HAP-1 (cell line): ENCODE results near the gene ARHGEF10L.

Experiments
- DNase-seq, 2 experiments: peaks; one replicate each; pipeline ENCODE4 v3.0.0-alpha.2; 2016 to 2020; ENCODE audit warnings: low spot score in 2 of 2
- H3K27me3 ChIP-seq: fragments of 250-450 bp; sonication (Bioruptor Pico); 2 replicates; pipeline ENCODE4 v1.5.1; 2020; ENCODE audit warnings: low read depth, mild to moderate bottlenecking, moderate library complexity
- H3K36me3 ChIP-seq: fragments of 250-450 bp; sonication (Bioruptor Pico); replicated peaks from 2 replicates; pipeline ENCODE4 v1.5.1; 2020; ENCODE audit warnings: mild to moderate bottlenecking
- H3K4me1 ChIP-seq: fragments of 250-450 bp; sonication (Bioruptor Pico); 2 replicates; pipeline ENCODE4 v1.5.1; 2020; ENCODE audit warnings: mild to moderate bottlenecking
- H3K4me3 ChIP-seq: fragments of 250-450 bp; sonication (Bioruptor Pico); 2 replicates; pipeline ENCODE4 v1.5.1; 2020; ENCODE audit warnings: mild to moderate bottlenecking, moderate library complexity
- H3K9me3 ChIP-seq: fragments of 250-450 bp; sonication (Bioruptor Pico); 2 replicates; pipeline ENCODE4 v1.5.1; 2020; ENCODE audit warnings: mild to moderate bottlenecking, moderate library complexity
- in situ Hi-C: fragments of 300-500 bp; cut with MboI; formaldehyde crosslinking; loops from 3 replicates; pipeline ENCODE4 v1.14.3; 2020; ENCODE audit warnings: low sequenced_read_pairs, inconsistent platforms, mixed read lengths

ARHGEF10L gene

GRCh38 chr1:17710889-17711576 lies 171.5 kb downstream of the ARHGEF10L start:
- DNase-seq: no peak
- in situ Hi-C loops: no loop called here
- no peaks in the 10 kb centered on the region for H3K4me1 ChIP-seq
- H3K9me3 ChIP-seq: no peaks in the 10 kb centered on the region
- no peak overlapping the region for H3K4me3 ChIP-seq
- no peaks in the 10 kb centered on the region for H3K27me3 ChIP-seq
- H3K36me3 ChIP-seq: no peaks in the 10 kb centered on the region

- no peak for DNase-seq
- H3K9me3 ChIP-seq: no peaks in the 10 kb centered on the region
- no peaks in the 10 kb centered on the region for H3K36me3 ChIP-seq
- in situ Hi-C loops: no loop called here
- no peak overlapping the region for H3K4me3 ChIP-seq
- H3K27me3 ChIP-seq: no peaks in the 10 kb centered on the region
- no peaks in the 10 kb centered on the region for H3K4me1 ChIP-seq
Measured at GRCh38 chr1:17711577-17711910, 172.0 kb downstream of the ARHGEF10L start.

DNA sequence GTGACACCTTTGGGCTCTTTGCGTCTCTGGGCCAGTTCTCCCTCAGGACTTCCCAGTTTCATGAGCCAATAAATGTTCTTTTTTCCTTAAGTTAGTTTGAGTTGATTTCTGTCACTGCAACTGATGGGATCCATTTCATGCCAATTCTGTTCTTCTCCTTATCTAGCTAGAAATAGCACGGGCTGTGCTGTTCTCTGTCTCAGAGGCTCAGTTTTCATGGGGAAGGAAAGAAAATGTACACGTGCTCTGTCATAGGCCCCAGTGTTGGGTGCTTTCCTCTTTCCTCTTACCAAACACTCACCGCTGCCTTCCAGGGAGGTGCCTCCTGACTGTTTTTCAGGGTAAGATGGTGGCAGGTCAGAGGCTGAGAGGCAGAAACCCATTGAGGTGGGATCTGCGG lies 172.4 kb downstream of the ARHGEF10L start:
- Histone ChIP-seq H3K9me3 (no peaks in the 10 kb centered on the region), H3K4me3 (no peak overlapping the region), H3K36me3 (no peaks in the 10 kb centered on the region), H3K27me3 (no peaks in the 10 kb centered on the region), H3K4me1 (no peaks in the 10 kb centered on the region)
- in situ Hi-C loops: no loop called here
- DNase-seq: no peak

DNA sequence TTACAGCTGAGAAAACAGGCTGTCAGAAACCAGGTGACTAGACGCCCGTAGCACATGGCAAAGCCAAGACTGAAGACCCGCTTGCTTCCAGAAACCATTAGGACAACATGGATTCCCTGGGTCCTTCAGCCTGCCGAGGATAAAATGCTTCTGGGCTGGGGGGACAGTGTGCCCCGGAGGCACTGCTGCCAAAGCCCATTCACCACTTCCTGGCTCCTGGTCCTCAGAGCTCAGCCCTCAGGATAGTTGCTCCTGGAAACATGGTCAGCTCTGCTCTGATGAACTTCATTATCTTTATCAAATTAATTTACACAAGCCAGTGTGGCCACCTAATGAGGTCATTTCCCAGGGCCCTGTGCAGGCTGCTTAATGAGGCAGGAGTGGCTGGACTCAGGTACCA lies 174.5 kb downstream of the ARHGEF10L start:
- no peaks in the 10 kb centered on the region for H3K27me3 ChIP-seq
- H3K9me3 ChIP-seq: no peaks in the 10 kb centered on the region
- no peak overlapping the region for H3K4me3 ChIP-seq
- H3K36me3 ChIP-seq: no peaks in the 10 kb centered on the region
- DNase-seq: no peak
- H3K4me1 ChIP-seq: no peaks in the 10 kb centered on the region
- in situ Hi-C loops: no loop called here

GRCh38 chr1:17717594-17718535 lies 178.4 kb downstream of the ARHGEF10L start:
- no peak for DNase-seq
- in situ Hi-C loops: no loop called here
- H3K4me1 ChIP-seq: no peaks in the 10 kb centered on the region
- no peaks in the 10 kb centered on the region for H3K36me3 ChIP-seq
- no peaks in the 10 kb centered on the region for H3K9me3 ChIP-seq
- peaks cover 4% of the 10 kb centered on the region; the same call in 1 of the 2 replicates for H3K27me3 ChIP-seq
- no peak overlapping the region for H3K4me3 ChIP-seq

GRCh38 chr1:17719874-17720273 lies 180.4 kb downstream of the ARHGEF10L start:
- Histone ChIP-seq H3K4me1 (no peaks in the 10 kb centered on the region), H3K4me3 (no peak overlapping the region), H3K36me3 (no peaks in the 10 kb centered on the region), H3K9me3 (no peaks in the 10 kb centered on the region), H3K27me3 (peaks cover 4% of the 10 kb centered on the region; the same call in 1 of the 2 replicates)
- in situ Hi-C loops: no loop called here
- no peak for DNase-seq

GRCh38 chr1:17721444-17721843 lies 181.9 kb downstream of the ARHGEF10L start:
- no peak for DNase-seq
- H3K27me3 ChIP-seq: peaks cover 4% of the 10 kb centered on the region; the same call in 1 of the 2 replicates
- no peaks in the 10 kb centered on the region for H3K9me3 ChIP-seq
- H3K4me1 ChIP-seq: peaks cover 2% of the 10 kb centered on the region; the same call in 1 of the 2 replicates
- no peaks in the 10 kb centered on the region for H3K36me3 ChIP-seq
- in situ Hi-C loops: no loop called here
- no peak overlapping the region for H3K4me3 ChIP-seq

- H3K4me1 ChIP-seq: peaks cover 2% of the 10 kb centered on the region; the same call in 1 of the 2 replicates
- in situ Hi-C loops: no loop called here
- peaks cover 4% of the 10 kb centered on the region; the same call in 1 of the 2 replicates for H3K27me3 ChIP-seq
- H3K36me3 ChIP-seq: no peaks in the 10 kb centered on the region
- H3K4me3 ChIP-seq: no peak overlapping the region
- no peak for DNase-seq
- H3K9me3 ChIP-seq: no peaks in the 10 kb centered on the region
Measured at GRCh38 chr1:17723684-17724083, 184.2 kb downstream of the ARHGEF10L start.

GRCh38 chr1:17724150-17724549 lies 184.7 kb downstream of the ARHGEF10L start:
- H3K9me3 ChIP-seq: no peaks in the 10 kb centered on the region
- in situ Hi-C loops: no loop called here
- DNase-seq: no peak
- H3K4me3 ChIP-seq: no peak overlapping the region
- H3K4me1 ChIP-seq: peaks cover 2% of the 10 kb centered on the region; the same call in 1 of the 2 replicates
- H3K27me3 ChIP-seq: peaks cover 4% of the 10 kb centered on the region; the same call in 1 of the 2 replicates
- H3K36me3 ChIP-seq: no peaks in the 10 kb centered on the region

- in situ Hi-C loops: no loop called here
- DNase-seq: peak; percentile 60 to 76
- Histone ChIP-seq H3K9me3 (no peaks in the 10 kb centered on the region), H3K4me3 (no peak overlapping the region), H3K36me3 (no peaks in the 10 kb centered on the region), H3K4me1 (peaks cover 2% of the 10 kb centered on the region; the same call in 1 of the 2 replicates), H3K27me3 (peaks cover 4% of the 10 kb centered on the region; the same call in 1 of the 2 replicates)
Measured at GRCh38 chr1:17725084-17725719, 185.7 kb downstream of the ARHGEF10L start.

GRCh38 chr1:17725811-17726582 lies 186.5 kb downstream of the ARHGEF10L start:
- Histone ChIP-seq H3K4me3 (no peak overlapping the region), H3K9me3 (no peaks in the 10 kb centered on the region), H3K4me1 (peaks cover 2% of the 10 kb centered on the region; the same call in 1 of the 2 replicates), H3K27me3 (peaks cover 4% of the 10 kb centered on the region; the same call in 1 of the 2 replicates), H3K36me3 (no peaks in the 10 kb centered on the region)
- in situ Hi-C loops: no loop called here
- DNase-seq: no peak

DNA sequence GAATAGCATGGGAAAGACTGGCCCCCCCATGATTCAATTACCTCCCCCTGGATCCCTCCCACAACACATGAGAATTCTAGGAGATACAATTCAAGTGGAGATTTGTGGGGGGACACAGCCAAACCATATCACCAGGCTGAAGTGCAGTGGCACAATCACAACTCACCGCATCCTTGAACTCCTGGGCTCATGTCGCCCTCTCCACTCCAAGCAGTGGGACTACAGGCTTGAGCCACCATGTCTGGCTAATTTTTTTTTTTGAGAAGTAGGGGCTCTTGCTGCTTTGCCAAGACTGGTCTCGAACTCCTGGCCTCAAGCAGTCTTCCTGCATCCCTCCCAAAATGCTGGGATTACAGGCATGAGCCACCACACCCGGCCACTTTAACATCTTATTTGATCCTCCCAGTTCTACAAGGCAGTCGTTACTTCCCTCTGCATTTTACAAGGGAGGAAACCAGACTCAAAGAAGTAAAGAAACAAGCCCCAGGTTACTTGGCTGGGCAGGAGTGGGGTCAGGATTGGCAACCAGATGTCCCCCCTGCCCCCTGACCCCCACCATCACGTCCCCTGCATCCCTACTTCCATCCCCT lies 188.7 kb downstream of the ARHGEF10L start:
- Histone ChIP-seq H3K4me3 (no peak overlapping the region), H3K27me3 (no peaks in the 10 kb centered on the region), H3K4me1 (peaks cover 2% of the 10 kb centered on the region; the same call in 1 of the 2 replicates), H3K9me3 (no peaks in the 10 kb centered on the region), H3K36me3 (no peaks in the 10 kb centered on the region)
- no peak for DNase-seq
- in situ Hi-C loops: no loop called here

DNA sequence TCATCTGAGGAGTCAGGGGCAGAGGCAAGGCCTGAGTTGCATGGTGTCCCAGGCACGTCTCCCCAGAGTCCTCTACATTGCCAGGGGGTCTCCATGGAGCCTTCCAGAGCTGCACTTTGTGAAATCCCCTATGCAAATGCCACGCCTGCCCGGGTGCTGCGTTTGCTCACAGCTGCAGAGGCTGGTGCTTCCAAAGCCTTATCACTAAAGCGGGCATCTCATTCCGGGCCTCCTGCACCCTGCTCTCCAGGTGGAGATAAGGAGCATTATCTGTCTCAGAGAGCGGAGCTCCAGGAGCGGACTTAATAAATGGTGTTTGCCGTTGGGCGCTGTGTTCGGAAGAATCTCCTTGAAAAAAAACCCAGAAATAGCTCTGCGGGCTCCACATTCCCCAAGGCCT lies 189.8 kb downstream of the ARHGEF10L start:
- Histone ChIP-seq H3K9me3 (no peaks in the 10 kb centered on the region), H3K27me3 (no peaks in the 10 kb centered on the region), H3K4me1 (peaks cover 2% of the 10 kb centered on the region; the same call in 1 of the 2 replicates), H3K36me3 (no peaks in the 10 kb centered on the region), H3K4me3 (no peak overlapping the region)
- in situ Hi-C loops: no loop called here
- no peak for DNase-seq
